Epithelial cell of prostate (primary cell): Measurements from ENCODE around the gene KCNE4.
"Not testable (repeated sequence)": the region's sequence is repeated elsewhere in the genome, so short reads cannot be mapped to it uniquely, and the experiment has no call there.

Experiments
- DNase-seq: peaks from one replicate; pipeline ENCODE4 v3.0.0-alpha.2; 2011; ENCODE audit warnings: low read depth, low spot score
- H3K27ac ChIP-seq: fragments of 450-650 bp; 2 replicates; pipeline ENCODE4 v1.5.1; 2017; ENCODE audit warnings: mild to moderate bottlenecking

KCNE4 gene

GRCh38 chr2:223055140-223055539 lies 3.1 kb downstream of the KCNE4 start:
- no peak overlapping the region for H3K27ac ChIP-seq
- DNase-seq, result no peak

GRCh38 chr2:223055836-223056235 lies 3.8 kb downstream of the KCNE4 start:
- no peak for DNase-seq
- no peak overlapping the region for H3K27ac ChIP-seq

DNA sequence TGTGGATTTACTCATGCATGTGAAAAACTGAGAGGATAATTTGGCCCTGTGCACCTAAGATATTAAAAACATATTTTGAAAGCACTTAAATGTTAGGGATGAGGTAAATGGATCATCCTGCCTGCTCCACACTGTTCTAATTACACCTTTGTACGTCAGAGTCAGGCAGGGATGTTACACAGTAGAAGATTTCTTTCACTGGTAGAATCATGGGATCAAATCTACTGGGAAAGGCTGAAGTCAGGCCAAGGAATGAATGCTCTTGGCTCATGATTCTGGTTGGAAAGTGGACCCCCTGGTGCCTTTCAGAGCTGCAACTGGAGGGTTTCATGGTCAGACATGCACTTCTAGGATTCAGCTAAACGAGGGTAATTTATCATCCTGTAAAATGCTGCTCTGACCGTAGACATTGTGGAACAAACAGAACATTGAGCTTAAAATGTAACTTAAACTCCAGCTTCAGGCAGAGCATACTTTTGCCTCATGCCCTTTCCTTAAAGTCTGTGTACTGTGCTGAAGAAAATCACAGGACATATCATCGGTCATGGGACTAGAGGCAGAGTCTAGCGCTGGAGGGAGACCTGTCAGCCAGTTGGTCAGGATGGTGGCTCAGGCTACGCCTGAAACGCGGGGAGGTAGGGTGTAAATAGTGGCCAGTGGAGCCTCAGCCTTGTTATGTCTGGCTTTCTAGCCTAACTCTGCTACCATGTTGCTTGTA lies 4.9 kb downstream of the KCNE4 start:
- no peak overlapping the region for H3K27ac ChIP-seq
- no peak for DNase-seq

DNA sequence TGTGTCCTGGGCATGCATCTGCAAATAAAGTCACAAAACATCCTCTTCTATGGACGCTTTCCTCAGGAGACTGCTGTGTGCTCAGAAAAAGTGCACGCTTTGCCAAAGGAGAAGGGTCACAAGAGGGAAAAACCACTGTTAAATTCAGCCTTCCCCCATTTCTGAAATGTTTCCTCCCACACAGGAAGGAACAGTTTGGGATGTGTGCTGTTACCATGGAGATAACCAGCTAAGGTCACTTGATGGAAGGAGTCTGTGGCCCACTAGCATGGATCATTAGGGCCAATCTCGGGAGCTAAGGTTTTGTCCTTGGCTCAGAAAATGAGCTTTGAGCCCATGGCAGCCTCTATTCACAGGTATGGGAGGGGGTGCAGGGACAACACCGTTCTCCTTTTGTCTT lies 5.6 kb downstream of the KCNE4 start:
- H3K27ac ChIP-seq, result no peak overlapping the region
- no peak for DNase-seq

DNA sequence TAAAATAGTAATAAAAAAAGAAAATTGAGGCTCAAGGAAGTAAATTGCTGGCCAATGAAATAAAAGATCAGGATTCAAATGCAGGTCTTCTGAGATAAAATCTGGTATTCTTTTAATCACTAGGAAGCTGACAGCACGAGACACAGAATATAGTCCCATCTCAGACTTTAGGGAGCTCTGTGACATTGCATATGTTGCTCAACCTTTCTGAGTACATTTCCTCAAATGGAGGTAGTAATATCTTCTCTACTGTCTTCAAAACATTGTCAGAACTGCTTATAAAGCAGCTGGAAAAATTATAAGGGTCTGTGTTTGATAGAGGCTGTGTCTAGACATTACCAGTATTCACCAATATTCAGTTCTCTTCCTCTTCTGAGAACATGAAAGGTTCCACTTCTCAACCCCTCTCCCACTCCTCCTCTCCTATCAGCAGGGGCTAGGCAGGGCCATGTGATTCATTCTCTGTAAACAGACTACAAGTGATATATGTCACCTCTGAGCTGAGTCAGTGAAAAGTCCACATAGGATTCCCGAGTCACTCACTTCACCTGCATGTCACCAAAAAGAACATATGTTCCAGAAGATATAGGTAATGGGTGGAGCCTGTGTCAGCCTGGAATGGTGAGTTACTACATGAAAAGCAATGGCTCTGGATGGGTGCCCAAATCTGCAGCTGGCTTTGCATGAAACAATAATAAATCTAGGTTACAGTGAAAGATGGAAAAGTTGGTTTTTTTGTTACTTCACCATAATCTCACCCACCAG lies 7.1 kb downstream of the KCNE4 start:
- DNase-seq, result no peak
- H3K27ac ChIP-seq, result no peak overlapping the region

GRCh38 chr2:223060201-223060825 lies 8.3 kb downstream of the KCNE4 start:
- DNase-seq, result no peak
- H3K27ac ChIP-seq, result no peak overlapping the region

GRCh38 chr2:223062396-223062795 lies 10.4 kb downstream of the KCNE4 start:
- no peak for DNase-seq
- H3K27ac ChIP-seq, result no peak overlapping the region

DNA sequence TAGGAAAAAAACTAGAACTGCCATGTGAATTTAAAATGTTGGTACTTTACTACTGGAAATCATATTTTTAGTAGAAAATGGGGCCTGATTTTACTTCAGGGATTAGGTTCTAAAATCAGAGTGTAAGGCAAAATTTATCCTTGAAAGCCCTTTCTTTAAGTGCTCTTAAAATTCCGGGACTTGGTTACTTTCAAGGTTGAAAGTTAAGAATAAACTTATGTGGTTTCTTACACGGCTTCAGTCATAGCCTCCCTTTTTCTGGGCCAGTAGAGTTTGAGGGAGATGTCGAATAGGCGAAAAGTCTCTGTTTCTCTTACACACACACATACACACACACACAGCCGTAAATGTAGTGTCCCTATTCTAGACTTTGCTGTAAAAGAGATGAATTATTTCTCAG lies 13.1 kb downstream of the KCNE4 start:
- DNase-seq, result no peak
- no peak overlapping the region for H3K27ac ChIP-seq

DNA sequence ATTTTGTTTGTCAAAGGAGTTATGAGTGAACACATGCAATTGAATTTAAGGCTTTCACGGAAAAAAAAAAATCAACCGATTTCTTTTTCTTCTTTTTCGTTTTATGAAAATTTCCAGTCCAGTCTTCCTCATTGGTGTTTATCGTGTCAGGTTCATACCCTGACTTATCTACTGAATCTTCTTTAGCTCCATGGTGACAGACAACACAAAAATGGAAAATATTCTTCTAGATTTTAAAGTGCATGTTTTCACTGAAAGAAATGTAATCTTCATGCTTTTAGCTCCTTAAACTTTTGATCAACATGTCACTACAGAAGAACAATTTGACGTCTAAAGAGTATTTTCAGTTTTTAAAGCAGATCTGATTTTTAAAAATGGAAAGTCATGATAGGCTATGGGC lies 14.7 kb downstream of the KCNE4 start:
- H3K27ac ChIP-seq, result no peak overlapping the region
- DNase-seq, result no peak

GRCh38 chr2:223068071-223068470 lies 16.1 kb downstream of the KCNE4 start:
- H3K27ac ChIP-seq, result no peak overlapping the region
- DNase-seq, result no peak

DNA sequence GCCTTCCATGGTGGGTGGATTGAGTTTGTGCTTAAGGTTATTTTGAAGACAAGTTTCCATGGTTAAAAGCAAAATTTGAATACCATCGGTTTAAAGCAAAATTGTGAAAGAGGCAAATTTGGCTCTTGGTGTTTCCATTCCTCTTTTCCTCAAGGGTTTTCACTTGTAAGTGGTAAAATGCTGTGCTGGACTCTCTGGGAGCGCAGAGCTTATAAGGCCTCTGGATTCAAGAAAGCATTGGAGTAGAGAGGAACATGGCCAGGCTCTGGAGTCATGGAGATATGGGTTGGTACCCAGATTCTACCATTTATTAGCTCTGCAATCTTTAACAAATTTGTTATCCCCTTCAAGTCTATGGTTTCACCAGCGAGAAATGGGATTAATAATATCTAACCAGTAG lies 17.5 kb downstream of the KCNE4 start:
- no peak overlapping the region for H3K27ac ChIP-seq
- no peak for DNase-seq

GRCh38 chr2:223069988-223070387 lies 18.0 kb downstream of the KCNE4 start:
- no peak overlapping the region for H3K27ac ChIP-seq
- no peak for DNase-seq

DNA sequence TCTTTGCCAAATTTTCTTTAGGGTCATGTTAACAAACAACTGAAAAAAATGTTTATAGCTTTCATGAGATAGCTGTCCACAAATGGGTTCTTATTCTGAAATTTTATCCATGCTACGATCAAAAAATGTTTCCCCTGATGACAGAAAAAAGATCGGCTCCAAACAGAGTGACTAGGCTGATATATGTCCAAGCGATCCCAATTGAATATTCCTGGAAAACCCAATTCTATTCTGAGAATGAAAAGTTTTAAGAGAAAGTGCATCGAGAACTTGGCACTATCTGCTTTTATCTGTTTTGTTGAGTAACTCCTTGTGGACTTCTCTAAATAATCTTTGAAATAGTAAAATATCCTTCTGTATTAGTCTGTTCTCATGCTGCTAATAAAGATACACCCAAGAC lies 19.1 kb downstream of the KCNE4 start:
- no peak for DNase-seq
- no peak overlapping the region for H3K27ac ChIP-seq

- no peak for DNase-seq
- no peak overlapping the region for H3K27ac ChIP-seq
Observed at GRCh38 chr2:223072826-223073225, 20.8 kb downstream of the KCNE4 start.

- no peak for DNase-seq
- H3K27ac ChIP-seq, result no peak overlapping the region
Observed at GRCh38 chr2:223075301-223076270, 23.6 kb downstream of the KCNE4 start.

GRCh38 chr2:223076573-223076972 lies 24.6 kb downstream of the KCNE4 start:
- DNase-seq, result no peak
- H3K27ac ChIP-seq, result no peak overlapping the region

GRCh38 chr2:223078482-223078881 lies 26.5 kb downstream of the KCNE4 start:
- H3K27ac ChIP-seq, result no peak overlapping the region
- no peak for DNase-seq

DNA sequence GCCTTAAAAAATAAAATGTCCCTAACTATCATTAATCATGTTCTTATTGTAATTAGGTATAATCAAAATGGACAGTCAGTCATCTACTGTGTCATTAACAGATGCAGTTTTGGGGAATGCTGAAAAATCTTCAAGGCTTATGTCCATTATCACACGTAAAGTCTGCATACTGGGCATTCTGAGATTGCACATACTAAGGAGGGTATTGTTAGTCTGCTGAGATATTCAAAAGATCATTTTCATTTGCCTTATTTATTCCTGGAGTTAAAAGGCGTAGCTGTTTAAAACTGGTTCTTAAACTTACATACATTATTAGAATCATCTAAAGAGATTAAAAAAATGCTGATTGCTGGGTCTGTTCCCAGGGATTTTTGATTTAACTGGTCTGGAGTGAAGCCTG lies 27.4 kb downstream of the KCNE4 start:
- no peak overlapping the region for H3K27ac ChIP-seq
- DNase-seq, result no peak

GRCh38 chr2:223079925-223080324 lies 27.9 kb downstream of the KCNE4 start:
- no peak for DNase-seq
- H3K27ac ChIP-seq, result no peak overlapping the region

- not testable (repeated sequence) for DNase-seq, H3K27ac ChIP-seq
Observed at GRCh38 chr2:223080790-223081360, 28.9 kb downstream of the KCNE4 start.
